ENCODE measurements around the gene COL4A6.

DNA sequence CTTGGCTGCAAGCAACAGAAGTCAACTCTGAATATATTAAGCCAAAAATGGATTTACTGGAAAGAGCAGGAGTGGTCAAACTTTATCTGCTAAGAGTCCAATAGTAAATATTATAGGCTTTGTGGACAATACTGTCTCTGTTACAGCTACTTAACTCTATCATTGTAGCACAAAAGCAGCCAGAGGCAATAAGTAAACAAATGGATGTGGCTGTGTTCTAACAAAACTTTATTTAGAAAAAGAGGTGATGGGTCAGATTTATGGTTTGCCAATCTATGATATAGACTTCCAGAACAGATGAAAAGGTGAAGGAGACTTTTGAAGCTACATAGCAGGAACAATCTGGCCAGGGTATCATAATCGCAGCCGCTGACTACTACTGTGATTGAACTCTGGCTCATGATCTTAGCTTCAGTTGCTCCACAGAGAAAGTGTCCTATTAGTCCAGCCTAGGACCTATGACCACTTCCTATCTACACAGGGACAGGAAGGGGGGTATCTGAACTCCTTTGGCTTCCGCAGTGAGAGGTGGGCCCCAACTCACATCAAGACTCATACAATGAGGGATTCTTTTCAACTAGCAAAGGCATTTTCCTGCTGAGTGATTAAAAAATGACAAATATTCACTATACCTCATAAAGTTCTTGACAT, 191.8 kb downstream of the COL4A6 start:
- TF ChIP-seq, protein P1, sequence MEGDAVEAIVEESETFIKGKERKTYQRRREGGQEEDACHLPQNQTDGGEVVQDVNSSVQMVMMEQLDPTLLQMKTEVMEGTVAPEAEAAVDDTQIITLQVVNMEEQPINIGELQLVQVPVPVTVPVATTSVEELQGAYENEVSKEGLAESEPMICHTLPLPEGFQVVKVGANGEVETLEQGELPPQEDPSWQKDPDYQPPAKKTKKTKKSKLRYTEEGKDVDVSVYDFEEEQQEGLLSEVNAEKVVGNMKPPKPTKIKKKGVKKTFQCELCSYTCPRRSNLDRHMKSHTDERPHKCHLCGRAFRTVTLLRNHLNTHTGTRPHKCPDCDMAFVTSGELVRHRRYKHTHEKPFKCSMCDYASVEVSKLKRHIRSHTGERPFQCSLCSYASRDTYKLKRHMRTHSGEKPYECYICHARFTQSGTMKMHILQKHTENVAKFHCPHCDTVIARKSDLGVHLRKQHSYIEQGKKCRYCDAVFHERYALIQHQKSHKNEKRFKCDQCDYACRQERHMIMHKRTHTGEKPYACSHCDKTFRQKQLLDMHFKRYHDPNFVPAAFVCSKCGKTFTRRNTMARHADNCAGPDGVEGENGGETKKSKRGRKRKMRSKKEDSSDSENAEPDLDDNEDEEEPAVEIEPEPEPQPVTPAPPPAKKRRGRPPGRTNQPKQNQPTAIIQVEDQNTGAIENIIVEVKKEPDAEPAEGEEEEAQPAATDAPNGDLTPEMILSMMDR (IDR thresholded peaks at IDR 0.05; ENCODE audit: low read depth, low read length, poor library complexity, severe bottlenecking): no peak
- no peak for TF ChIP-seq EZH2phosphoT487 (IDR thresholded peaks at IDR 0.05; ENCODE audit: borderline replicate concordance, low read length)

Data from DOHH2 (cell line).